Uterus (tissue), 2 donors: ENCODE results near the gene MLLT10.

Source experiments
- CTCF ChIP-seq, 4 experiments: fragments of 200-600 bp in 2 of 4; fragments of 450-650 bp in 2 of 4; sonication (generic) in 2 of 4; IDR thresholded peaks; one replicate each; pipeline ENCODE4 v1.5.1; 2016 to 2019; ENCODE audit warnings: antibody characterized with exemption in 4 of 4, mild to moderate bottlenecking in 2 of 4, moderate library complexity in 1 of 4
- POLR2A ChIP-seq, 2 donors: fragments of 450-650 bp; IDR thresholded peaks; one replicate each; pipeline ENCODE4 v1.6.1; 2016; ENCODE audit warnings: antibody characterized with exemption in 2 of 2, mild to moderate bottlenecking in 1 of 2, moderate library complexity in 1 of 2

GRCh38 chr10:21623291-21623690 is 89.3 kb downstream of the MLLT10 start:
- TF ChIP-seq POLR2A (IDR thresholded peaks at IDR 0.05) = no peak
- no peak for TF ChIP-seq CTCF (IDR thresholded peaks at IDR 0.05)
